Memory B cell (primary cell): ENCODE data around the gene SF3B3.

Experiments used
- ATAC-seq: fragments of 150-1000 bp; cut with Tn5 transposase; 2 replicates; pipeline ENCODE4 v1.10.0; 2021; ENCODE audit warnings: low read depth, mild to moderate bottlenecking, moderate library complexity
- DNase-seq, 2 donors: peaks; one replicate each; pipeline ENCODE4 v3.0.0; 2022; ENCODE audit warnings: low spot score in 2 of 2
- H3K27ac Mint-ChIP-seq: one replicate; pipeline ENCODE4 v1.8.0; 2022; ENCODE audit warnings: mild to moderate bottlenecking, moderate library complexity, mixed read lengths
- H3K27me3 Mint-ChIP-seq: one replicate; pipeline ENCODE4 v1.8.0; 2022; ENCODE audit warnings: mixed read lengths
- H3K36me3 Mint-ChIP-seq: one replicate; pipeline ENCODE4 v1.8.0; 2022; ENCODE audit warnings: mild to moderate bottlenecking, mixed read lengths
- H3K4me1 Mint-ChIP-seq: one replicate; pipeline ENCODE4 v1.8.0; 2022; ENCODE audit warnings: mixed read lengths
- H3K4me3 Mint-ChIP-seq: one replicate; pipeline ENCODE4 v1.8.0; 2022; ENCODE audit warnings: mild to moderate bottlenecking, moderate library complexity, mixed read lengths
- H3K9me3 Mint-ChIP-seq: one replicate; pipeline ENCODE4 v1.8.0; 2022; ENCODE audit warnings: mixed read lengths

The SF3B3 gene

DNA sequence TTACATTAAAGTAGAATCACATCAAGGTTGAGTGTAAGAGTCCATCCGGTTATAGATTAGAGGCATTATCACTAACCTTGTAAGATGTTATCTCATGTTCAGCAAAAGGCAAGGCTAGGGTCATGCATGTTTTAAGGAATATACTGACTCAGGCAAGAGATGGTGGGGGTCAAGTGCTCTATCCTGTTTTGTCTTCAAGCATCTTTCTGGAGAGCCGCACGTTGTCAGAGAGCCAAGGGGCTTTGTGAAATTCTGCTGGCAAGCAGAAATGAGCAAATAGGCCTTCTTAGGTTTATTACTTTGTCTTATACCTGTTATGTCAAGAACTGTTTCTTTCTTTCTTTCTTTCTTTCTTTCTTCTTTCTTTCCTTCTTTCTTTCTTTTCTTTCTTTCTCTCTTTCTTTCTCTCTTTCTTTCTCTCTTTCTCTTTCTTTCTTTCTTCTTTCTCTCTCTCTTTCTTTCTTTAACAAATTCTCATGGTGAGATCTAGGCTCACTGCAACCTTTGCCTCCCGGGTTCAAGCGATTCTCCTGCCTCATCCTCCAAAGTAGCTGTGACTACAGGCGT, 75.4 kb downstream of the SF3B3 start:
- Mint-ChIP-seq H3K9me3 (no peaks in the 10 kb centered on the region), H3K36me3 (no peaks in the 10 kb centered on the region), H3K27ac (no peak overlapping the region), H3K27me3 (peaks cover 11% of the 10 kb centered on the region), H3K4me3 (no peak overlapping the region), H3K4me1 (no peaks in the 10 kb centered on the region)
- DNase-seq: no peak
- no peak for ATAC-seq

DNA sequence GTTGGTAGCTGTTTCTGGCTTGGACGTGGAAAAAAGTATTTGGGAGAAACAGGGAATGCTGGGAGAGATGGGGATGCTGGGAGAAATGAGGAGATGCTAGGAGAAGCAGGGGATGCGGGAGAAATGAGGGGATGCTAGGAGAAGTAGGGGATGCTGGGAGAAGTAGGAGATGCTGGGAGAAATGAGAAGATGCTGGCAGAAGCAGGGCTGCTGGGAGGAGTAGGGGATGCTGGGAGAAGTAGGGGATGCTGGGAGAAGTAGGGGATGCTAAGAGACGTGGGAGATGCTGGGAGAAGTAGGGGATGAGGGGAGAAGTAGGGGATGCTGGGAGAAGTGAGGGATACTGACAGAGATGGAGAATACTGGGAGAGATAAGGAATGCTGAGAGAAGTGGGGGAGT, 77.1 kb downstream of the SF3B3 start:
- Mint-ChIP-seq H3K4me3 (no peak overlapping the region), H3K4me1 (no peaks in the 10 kb centered on the region), H3K9me3 (no peaks in the 10 kb centered on the region), H3K36me3 (no peaks in the 10 kb centered on the region), H3K27me3 (peaks cover 9% of the 10 kb centered on the region), H3K27ac (no peak overlapping the region)
- ATAC-seq: no peak
- no peak for DNase-seq

GRCh38 chr16:70601576-70602575, 78.3 kb downstream of the SF3B3 start:
- Mint-ChIP-seq H3K36me3 (no peaks in the 10 kb centered on the region), H3K27me3 (peaks cover 9% of the 10 kb centered on the region), H3K9me3 (no peaks in the 10 kb centered on the region), H3K27ac (no peak overlapping the region), H3K4me1 (no peaks in the 10 kb centered on the region), H3K4me3 (no peak overlapping the region)
- ATAC-seq: no peak
- DNase-seq: no peak

DNA sequence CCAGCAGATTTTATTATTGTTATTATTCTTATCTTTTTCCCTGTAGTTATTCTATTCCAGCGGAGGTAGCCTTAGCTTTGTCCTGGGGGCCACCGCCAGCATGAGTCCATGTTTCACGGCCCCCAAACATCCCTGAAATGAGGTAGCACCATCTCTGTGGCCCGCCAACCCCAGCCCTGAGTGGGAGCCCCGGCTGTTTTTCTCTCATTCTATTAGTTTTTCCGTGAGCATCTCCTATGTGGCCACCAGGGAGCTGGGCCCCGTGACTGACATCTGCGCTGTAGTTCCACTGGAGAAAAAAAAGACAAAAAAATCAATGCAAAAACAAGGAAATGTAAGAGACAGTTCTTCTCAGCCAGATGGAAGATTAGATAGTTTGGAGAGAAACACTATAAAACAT, 79.2 kb downstream of the SF3B3 start:
- H3K4me3 Mint-ChIP-seq: no peak overlapping the region
- peaks cover 9% of the 10 kb centered on the region for H3K27me3 Mint-ChIP-seq
- DNase-seq (no peak), ATAC-seq (no peak)
- H3K27ac Mint-ChIP-seq: no peak overlapping the region
- no peaks in the 10 kb centered on the region for H3K4me1 Mint-ChIP-seq
- H3K9me3 Mint-ChIP-seq: no peaks in the 10 kb centered on the region
- H3K36me3 Mint-ChIP-seq: no peaks in the 10 kb centered on the region

- Mint-ChIP-seq H3K27me3 (peaks cover 11% of the 10 kb centered on the region), H3K27ac (no peak overlapping the region), H3K9me3 (no peaks in the 10 kb centered on the region), H3K36me3 (no peaks in the 10 kb centered on the region), H3K4me1 (no peaks in the 10 kb centered on the region), H3K4me3 (no peak overlapping the region)
- DNase-seq (no peak), ATAC-seq (no peak)
Measured at GRCh38 chr16:70604407-70605282, 81.0 kb downstream of the SF3B3 start.

GRCh38 chr16:70605283-70605657, 81.7 kb downstream of the SF3B3 start:
- Mint-ChIP-seq H3K4me3 (no peak overlapping the region), H3K27me3 (peaks cover 7% of the 10 kb centered on the region), H3K4me1 (no peaks in the 10 kb centered on the region), H3K27ac (no peak overlapping the region), H3K9me3 (no peaks in the 10 kb centered on the region), H3K36me3 (no peaks in the 10 kb centered on the region)
- DNase-seq: no peak
- ATAC-seq: no peak

GRCh38 chr16:70608521-70608920, 84.9 kb downstream of the SF3B3 start:
- no peaks in the 10 kb centered on the region for H3K36me3 Mint-ChIP-seq
- DNase-seq (no peak), ATAC-seq (no peak)
- no peaks in the 10 kb centered on the region for H3K9me3 Mint-ChIP-seq
- no peaks in the 10 kb centered on the region for H3K4me1 Mint-ChIP-seq
- H3K27me3 Mint-ChIP-seq: peaks cover 4% of the 10 kb centered on the region
- no peak overlapping the region for H3K27ac Mint-ChIP-seq
- H3K4me3 Mint-ChIP-seq: no peak overlapping the region

DNA sequence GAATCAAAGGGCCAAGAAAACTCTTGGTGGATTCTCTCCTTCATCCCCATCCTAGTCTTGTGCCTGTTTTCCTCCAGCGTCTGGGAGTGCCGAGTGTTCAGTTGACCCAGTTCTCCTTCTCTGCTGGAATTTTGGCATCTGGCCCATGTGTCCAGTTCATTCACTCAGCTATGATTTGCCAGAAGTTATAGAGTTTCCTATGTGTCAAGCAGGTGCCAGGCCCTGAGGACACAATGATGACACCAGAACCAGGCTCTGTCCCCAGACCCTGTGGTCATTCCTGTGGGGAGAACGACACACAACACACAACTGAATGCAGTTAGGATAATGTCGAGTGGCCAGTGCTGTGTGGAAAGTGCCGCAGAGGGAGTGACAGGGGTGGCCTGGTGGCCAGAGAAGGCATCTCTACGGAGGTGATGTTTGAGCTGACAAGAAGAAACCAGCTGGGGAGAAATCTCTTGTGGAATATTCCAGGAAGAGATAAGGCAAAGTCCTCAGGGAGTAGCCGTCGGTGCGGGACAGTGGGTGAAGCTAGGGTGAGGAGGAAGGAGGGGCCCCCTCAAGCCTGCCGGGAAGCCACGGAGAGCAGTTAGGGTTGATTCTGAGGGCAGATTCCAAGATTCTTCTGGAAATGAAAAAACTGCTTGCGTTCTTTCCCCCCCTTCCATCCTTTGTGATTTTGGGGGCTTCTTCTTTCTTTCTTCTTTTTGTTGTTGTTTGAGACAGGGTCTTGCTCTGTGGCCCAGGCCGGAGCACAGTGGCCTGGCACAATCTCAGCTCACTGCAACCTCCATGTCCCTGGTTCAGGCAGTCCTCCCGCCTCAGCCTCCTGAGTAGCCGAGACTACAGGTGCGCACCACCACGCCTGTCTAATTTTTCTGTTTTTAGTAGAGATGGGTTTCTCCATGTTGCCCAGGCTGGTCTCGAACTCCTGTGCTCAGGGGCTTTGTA, 86.9 kb downstream of the SF3B3 start:
- Mint-ChIP-seq H3K4me1 (no peaks in the 10 kb centered on the region), H3K27me3 (peaks cover 4% of the 10 kb centered on the region), H3K36me3 (no peaks in the 10 kb centered on the region), H3K4me3 (no peak overlapping the region), H3K27ac (no peak overlapping the region), H3K9me3 (no peaks in the 10 kb centered on the region)
- DNase-seq (no peak), ATAC-seq (no peak)

GRCh38 chr16:70611224-70611598, 87.6 kb downstream of the SF3B3 start:
- no peak for ATAC-seq
- no peak for DNase-seq
- Mint-ChIP-seq H3K4me1 (no peaks in the 10 kb centered on the region), H3K4me3 (no peak overlapping the region), H3K9me3 (no peaks in the 10 kb centered on the region), H3K36me3 (no peaks in the 10 kb centered on the region), H3K27ac (no peak overlapping the region), H3K27me3 (peaks cover 4% of the 10 kb centered on the region)

GRCh38 chr16:70611785-70612303, 88.2 kb downstream of the SF3B3 start:
- Mint-ChIP-seq H3K4me1 (no peaks in the 10 kb centered on the region), H3K4me3 (no peak overlapping the region), H3K27me3 (peaks cover 4% of the 10 kb centered on the region), H3K27ac (no peak overlapping the region), H3K36me3 (no peaks in the 10 kb centered on the region), H3K9me3 (no peaks in the 10 kb centered on the region)
- ATAC-seq (no peak), DNase-seq (no peak)

DNA sequence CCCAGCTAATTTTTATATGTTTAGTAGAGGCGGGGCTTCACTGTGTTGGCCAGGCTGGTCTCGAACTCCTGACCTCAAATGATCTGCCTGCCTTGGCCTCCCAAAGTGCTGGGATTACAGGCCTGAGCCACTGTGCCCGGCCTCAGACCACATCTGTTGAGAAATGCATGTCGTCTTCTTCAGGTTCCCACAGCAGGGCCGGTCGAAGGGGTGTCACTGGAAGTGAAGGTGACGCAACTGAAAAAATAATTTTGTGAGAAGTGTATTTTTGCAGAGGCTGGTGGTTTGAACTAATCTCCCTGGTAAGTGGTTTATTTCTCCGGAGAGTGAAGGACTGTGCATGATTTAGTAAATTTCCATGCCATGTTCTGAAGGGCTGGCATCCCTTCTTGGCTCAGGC, 89.3 kb downstream of the SF3B3 start:
- Mint-ChIP-seq H3K27ac (no peak overlapping the region), H3K36me3 (no peaks in the 10 kb centered on the region), H3K4me1 (no peaks in the 10 kb centered on the region), H3K9me3 (no peaks in the 10 kb centered on the region), H3K4me3 (no peak overlapping the region), H3K27me3 (peaks cover 4% of the 10 kb centered on the region)
- DNase-seq (no peak), ATAC-seq (no peak)

GRCh38 chr16:70614208-70614951, 90.8 kb downstream of the SF3B3 start:
- ATAC-seq (no peak), DNase-seq (no peak)
- Mint-ChIP-seq H3K27ac (no peak overlapping the region), H3K4me1 (no peaks in the 10 kb centered on the region), H3K9me3 (no peaks in the 10 kb centered on the region), H3K36me3 (no peaks in the 10 kb centered on the region), H3K27me3 (peaks cover 6% of the 10 kb centered on the region), H3K4me3 (no peak overlapping the region)

- ATAC-seq (no peak), DNase-seq (no peak)
- Mint-ChIP-seq H3K27ac (no peak overlapping the region), H3K27me3 (peaks cover 8% of the 10 kb centered on the region), H3K36me3 (no peaks in the 10 kb centered on the region), H3K4me1 (no peaks in the 10 kb centered on the region), H3K4me3 (no peak overlapping the region), H3K9me3 (no peaks in the 10 kb centered on the region)
Measured at GRCh38 chr16:70615945-70616344, 92.3 kb downstream of the SF3B3 start.
